OCI-LY7 (cell line): ENCODE measurements around the gene XKRX. TPM values are rescaled to one million over a fixed set of nuclear protein-coding genes. Genes with fewer than 3 reads are reported as not detected.

Experiments
- BruUV-seq: library from RNA; stranded (reverse); fragments of 400-500 nt; replicated peaks from 2 replicates; lab custom pipeline; 2021; lab: Mats Ljungman, UMichigan
- CTCF ChIA-PET: fragments of 300-600 bp; sonication (Branson Sonifier 250); formaldehyde crosslinking; loops from one replicate; lab custom pipeline; 2022; ENCODE audit warnings: antibody characterized with exemption; ENCODE audit not compliant: unreplicated experiment; lab: Charles Lee
- POLR2A ChIA-PET: fragments of 300-600 bp; sonication (Branson Sonifier 250); formaldehyde crosslinking; loops from one replicate; lab custom pipeline; 2022; ENCODE audit warnings: antibody characterized with exemption; lab: Charles Lee
- DNase-seq: peaks from one replicate; pipeline ENCODE4 v3.0.0-alpha.2; 2015; ENCODE audit warnings: low spot score
- H2AFZ ChIP-seq: fragments of 200-600 bp; sonication (generic), shearing (Covaris generic); 2 replicates; pipeline ENCODE4 v1.6.1; 2014; ENCODE audit warnings: mild to moderate bottlenecking, antibody characterized with exemption, low read length, moderate library complexity
- H3K27ac ChIP-seq: fragments of 200-600 bp; sonication (generic); 2 replicates; pipeline ENCODE4 v1.5.1; 2014; ENCODE audit warnings: mixed run types, low read depth, mild to moderate bottlenecking, moderate library complexity, low read length, inconsistent platforms; ENCODE audit not compliant: poor library complexity, severe bottlenecking
- H3K36me3 ChIP-seq: fragments of 200-600 bp; sonication (generic); 2 replicates; pipeline ENCODE4 v1.6.1; 2014; ENCODE audit warnings: mild to moderate bottlenecking, antibody characterized with exemption, low read length, moderate library complexity, mixed read lengths; ENCODE audit not compliant: insufficient read depth
- H3K4me1 ChIP-seq: fragments of 200-600 bp; sonication (generic); 2 replicates; pipeline ENCODE4 v1.5.1; 2014; ENCODE audit warnings: mild to moderate bottlenecking, low read length; ENCODE audit not compliant: insufficient read depth, poor library complexity, severe bottlenecking
- H3K4me2 ChIP-seq: fragments of 200-600 bp; sonication (generic); 2 replicates; pipeline ENCODE4 v1.6.1; 2014; ENCODE audit warnings: mild to moderate bottlenecking, low read length
- H3K4me3 ChIP-seq: fragments of 200-600 bp; sonication (generic); 2 replicates; pipeline ENCODE4 v1.5.1; 2014; ENCODE audit warnings: mild to moderate bottlenecking, low read depth, low read length; ENCODE audit not compliant: poor library complexity, severe bottlenecking
- H3K79me2 ChIP-seq: fragments of 200-600 bp; sonication (generic); 2 replicates; pipeline ENCODE4 v1.6.1; 2016; ENCODE audit warnings: low read depth, mild to moderate bottlenecking, low read length, moderate library complexity, mixed read lengths; ENCODE audit not compliant: insufficient read depth
- H3K9me2 ChIP-seq: fragments of 200-600 bp; sonication (generic); 2 replicates; pipeline ENCODE4 v1.6.1; 2016; ENCODE audit warnings: mild to moderate bottlenecking, low read length, mixed read lengths; ENCODE audit not compliant: insufficient read depth
- H3K9me3 ChIP-seq: fragments of 200-600 bp; sonication (generic); 2 replicates; pipeline ENCODE4 v1.6.1; 2014; ENCODE audit warnings: mild to moderate bottlenecking, mixed run types, low read length, mixed read lengths
- H4K20me1 ChIP-seq: fragments of 200-600 bp; sonication (generic); 2 replicates; pipeline ENCODE4 v1.6.1; 2014; ENCODE audit warnings: mild to moderate bottlenecking, antibody characterized with exemption, low read length, moderate library complexity, mixed read lengths; ENCODE audit not compliant: insufficient read depth
- EZH2phosphoT487 ChIP-seq: fragments of 200-600 bp; sonication (generic); IDR thresholded peaks from 2 replicates; pipeline ENCODE4 v1.6.1; 2018; ENCODE audit warnings: low read depth, borderline replicate concordance, mild to moderate bottlenecking, mixed run types, antibody characterized with exemption, low read length, moderate library complexity, mixed read lengths
- intact Hi-C: fragments of 100-400 bp; cut with micrococcal nuclease; formaldehyde crosslinking; loops from one replicate; pipeline ENCODE4 v1.10.0; 2022; ENCODE audit not compliant: unreplicated experiment
- total RNA-seq, 2 experiments: library from RNA; depleted of rRNA in 1 of 2; stranded (reverse); fragments of >200 nt in 1 of 2; shearing (Covaris generic) in 1 of 2; gene quantifications; 2 replicates each; pipeline ENCODE4 v1.2.3, GENCODE V29; 2014 to 2022
- TF ChIP-seq, protein P1 (sequence below): fragments of 200-600 bp; sonication (generic); conservative IDR thresholded peaks from 2 replicates; pipeline ENCODE4 v1.5.1; 2014; ENCODE audit warnings: mild to moderate bottlenecking, antibody characterized with exemption, low read length, moderate library complexity, mixed read lengths

XKRX gene
- total RNA-seq, 2 experiments from 2014 or later: 6.4 to 8.4 TPM

- no peaks in the 10 kb centered on the region for H4K20me1 ChIP-seq
- no peaks in the 10 kb centered on the region for H3K79me2 ChIP-seq
- DNase-seq: peak; percentile 67
- no peaks in the 10 kb centered on the region for H3K36me3 ChIP-seq
- no peak overlapping the region for H3K27ac ChIP-seq
- H3K4me3 ChIP-seq: no peak overlapping the region
- no TSS peak for BruUV-seq
- peak overlapping the region; percentile 62; the same call in 1 of the 2 replicates for H2AFZ ChIP-seq
- ChIA-PET POLR2A (interaction anchor here (0.6 to 0.7 kb wide), 2 partner anchors 229 to 293 kb away, joined by 3 read pairs; no protein-coding TSS in a partner anchor), CTCF (no interaction called here)
- peak overlapping the region; percentile 10; the same call in 1 of the 2 replicates for H3K4me2 ChIP-seq
- H3K4me1 ChIP-seq: peaks cover 7% of the 10 kb centered on the region
- H3K9me3 ChIP-seq: no peaks in the 10 kb centered on the region
- intact Hi-C loops: loop anchor here (1.0 to 10.0 kb wide), 3 partner anchors 109 to 389 kb away; no protein-coding TSS in a partner anchor
- H3K9me2 ChIP-seq: no peaks in the 10 kb centered on the region
- no peak for TF ChIP-seq EZH2phosphoT487
- TF ChIP-seq, protein P1, sequence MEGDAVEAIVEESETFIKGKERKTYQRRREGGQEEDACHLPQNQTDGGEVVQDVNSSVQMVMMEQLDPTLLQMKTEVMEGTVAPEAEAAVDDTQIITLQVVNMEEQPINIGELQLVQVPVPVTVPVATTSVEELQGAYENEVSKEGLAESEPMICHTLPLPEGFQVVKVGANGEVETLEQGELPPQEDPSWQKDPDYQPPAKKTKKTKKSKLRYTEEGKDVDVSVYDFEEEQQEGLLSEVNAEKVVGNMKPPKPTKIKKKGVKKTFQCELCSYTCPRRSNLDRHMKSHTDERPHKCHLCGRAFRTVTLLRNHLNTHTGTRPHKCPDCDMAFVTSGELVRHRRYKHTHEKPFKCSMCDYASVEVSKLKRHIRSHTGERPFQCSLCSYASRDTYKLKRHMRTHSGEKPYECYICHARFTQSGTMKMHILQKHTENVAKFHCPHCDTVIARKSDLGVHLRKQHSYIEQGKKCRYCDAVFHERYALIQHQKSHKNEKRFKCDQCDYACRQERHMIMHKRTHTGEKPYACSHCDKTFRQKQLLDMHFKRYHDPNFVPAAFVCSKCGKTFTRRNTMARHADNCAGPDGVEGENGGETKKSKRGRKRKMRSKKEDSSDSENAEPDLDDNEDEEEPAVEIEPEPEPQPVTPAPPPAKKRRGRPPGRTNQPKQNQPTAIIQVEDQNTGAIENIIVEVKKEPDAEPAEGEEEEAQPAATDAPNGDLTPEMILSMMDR: peak; percentile 83
These were observed 33.2 kb downstream of the XKRX start for GRCh38 chrX:100895365-100896075.

GRCh38 chrX:100883654-100884053 is 45.1 kb downstream of the XKRX start:
- no TSS peak for BruUV-seq
- ChIA-PET POLR2A (interaction anchor here (1.0 kb wide), 1 partner anchor 103 kb away, joined by 5 read pairs; no protein-coding TSS in a partner anchor), CTCF (no interaction called here)

More at GRCh38 chrX:100883654-100884053, 45.1 kb downstream of the XKRX start:
- Histone ChIP-seq H2AFZ (no peak overlapping the region), H3K4me1 (no peaks in the 10 kb centered on the region), H3K4me3 (no peak overlapping the region), H3K27ac (no peak overlapping the region), H3K4me2 (no peak overlapping the region), H3K9me2 (no peaks in the 10 kb centered on the region), H3K79me2 (no peaks in the 10 kb centered on the region), H3K36me3 (no peaks in the 10 kb centered on the region), H4K20me1 (no peaks in the 10 kb centered on the region), H3K9me3 (no peaks in the 10 kb centered on the region)
- TF ChIP-seq, protein P1: no peak
- TF ChIP-seq EZH2phosphoT487: no peak
- no peak for DNase-seq
- intact Hi-C loops: no loop called here
